Adrenal gland (tissue), 12 donors: Measurements from ENCODE around the gene C18orf63. TPM values are rescaled to one million over a fixed set of nuclear protein-coding genes. Genes with fewer than 3 reads are reported as not detected.

ENCODE experiments used
- DNase-seq, 7 donors: peaks; one replicate each; pipeline ENCODE4 v3.0.0-alpha.2; 2019 to 2020
- H3K27ac ChIP-seq, 5 donors: fragments of 200-600 bp; sonication (generic) in 4 of 5; 1 replicate in 3 of 5; 2 replicates in 2 of 5; pipeline versions ENCODE4 v1.5.1 to v1.8.0; 2016 to 2020; ENCODE audit warnings: mild to moderate bottlenecking in 1 of 5
- H3K27me3 ChIP-seq: fragments of 200-600 bp; 2 replicates; pipeline ENCODE4 v1.8.0; 2021
- H3K36me3 ChIP-seq, 2 donors: fragments of 200-600 bp; replicated peaks in 1 of 2; 1 replicate in 1 of 2; 2 replicates in 1 of 2; pipeline versions ENCODE4 v1.5.1 to v1.8.0; 2018 to 2022
- H3K4me1 ChIP-seq, 2 donors: fragments of 200-600 bp; replicated peaks in 1 of 2; 1 replicate in 1 of 2; 2 replicates in 1 of 2; pipeline versions ENCODE4 v1.5.1 to v1.8.0; 2018 to 2021
- H3K4me3 ChIP-seq, 4 donors: fragments of 200-600 bp; sonication (generic) in 3 of 4; one replicate each; pipeline ENCODE4 v1.5.1; 2016 to 2018
- H3K9me3 ChIP-seq, 3 donors: fragments of 200-600 bp; sonication (generic) in 1 of 3; replicated peaks in 1 of 3; 1 replicate in 2 of 3; 2 replicates in 1 of 3; pipeline versions ENCODE4 v1.5.1 to v1.8.0; 2016 to 2021
- POLR2A ChIP-seq, 2 donors: fragments of 450-650 bp; IDR thresholded peaks; one replicate each; pipeline ENCODE4 v1.6.1; 2017; ENCODE audit warnings: antibody characterized with exemption in 2 of 2, mild to moderate bottlenecking in 2 of 2, moderate library complexity in 1 of 2
- WGBS, 4 donors: extraction: QIAGEN DNeasy Blood & Tissue Kit in 2 of 4; methylation state at CpG; one replicate each; pipeline versions ENCODE4 v1.1.5 to v1.1.7; 2013 to 2017; 5-methylcytosine and 5-hydroxymethylcytosine counted together
- intact Hi-C, 2 donors: fragments of 100-400 bp; cut with DNase I; formaldehyde crosslinking; loops; one replicate each; pipeline versions ENCODE4 v1.14.1 to v1.15.0; 2022 to 2023
- polyA plus RNA-seq, 3 donors: library from polyadenylated mRNA; stranded (reverse); fragments of 200-250 nt in 2 of 3; fragments of 350-450 nt in 1 of 3; fragmentation: Illumina TruSeq in 1 of 3; extraction: RNeasy Lipid Tissue Mini Kit (QIAGEN cat#74804) in 1 of 3; gene quantifications; one replicate each; pipeline ENCODE4 v1.2.3, GENCODE V29; 2013 to 2014
- total RNA-seq, 9 donors: library from RNA; depleted of rRNA in 4 of 9; stranded (reverse); fragments of >200 nt in 4 of 9; fragments of 120-200 nt in 1 of 9; fragmentation: NEBNext Ultra II Directional in 1 of 9; extraction: Animal tissue kit (Norgen Biotek cat#: 25700) in 1 of 9; gene quantifications; one replicate each; pipeline versions ENCODE4 v1.1.0 to v1.2.4, GENCODE V29; 2013 to 2023
- TF ChIP-seq, protein P1 (sequence below), 6 experiments: fragments of 450-650 bp in 4 of 6; fragments of 200-600 bp in 2 of 6; sonication (generic) in 1 of 6; IDR thresholded peaks; 1 replicate in 5 of 6; 2 replicates in 1 of 6; pipeline versions ENCODE4 v1.5.1 to v1.8.0; 2016 to 2021; ENCODE audit warnings: antibody characterized with exemption in 6 of 6, mild to moderate bottlenecking in 2 of 6, moderate library complexity in 1 of 6
- donor health status: healthy with polysubstance abuse.
- donor health status: Bipolar disorder and iron deficiency.
- donor health status: DM: yes; HTN: yes; CAD: no.
- donor health status: DM: no; HTN: no; CAD: no.
- donor health status: DM: no; HTN: no; CAD: no.
- donor health status: DM: yes; HTN: yes; CAD: no.

C18orf63 gene
- total and polyA plus RNA-seq, 12 donors: under 0.01 TPM; not detected in 11

DNA sequence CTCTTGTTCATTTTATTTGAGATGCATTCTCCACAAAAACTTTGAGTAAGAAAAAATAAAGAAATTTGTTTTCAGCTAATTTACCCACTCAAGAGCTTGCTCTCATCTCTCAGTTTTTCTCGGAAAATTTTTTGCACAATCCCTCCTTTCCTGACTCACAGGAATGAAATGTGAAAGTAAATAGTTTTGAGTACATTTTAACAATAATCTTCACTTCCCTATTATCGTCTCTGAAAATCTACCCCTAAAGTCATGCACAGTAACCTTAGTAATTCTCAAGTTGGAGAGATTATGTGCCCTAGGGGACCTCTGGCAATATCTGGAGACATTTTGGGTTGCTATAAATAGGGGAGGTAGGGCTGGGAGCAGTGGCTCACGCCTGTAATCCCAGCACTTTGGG is 26.5 kb upstream of the C18orf63 start:
- H3K36me3 ChIP-seq: no peaks in the 10 kb centered on the region
- no peaks in the 10 kb centered on the region for H3K9me3 ChIP-seq
- no peaks in the 10 kb centered on the region for H3K27me3 ChIP-seq
- TF ChIP-seq POLR2A (IDR thresholded peaks at IDR 0.05): no peak
- TF ChIP-seq, protein P1, sequence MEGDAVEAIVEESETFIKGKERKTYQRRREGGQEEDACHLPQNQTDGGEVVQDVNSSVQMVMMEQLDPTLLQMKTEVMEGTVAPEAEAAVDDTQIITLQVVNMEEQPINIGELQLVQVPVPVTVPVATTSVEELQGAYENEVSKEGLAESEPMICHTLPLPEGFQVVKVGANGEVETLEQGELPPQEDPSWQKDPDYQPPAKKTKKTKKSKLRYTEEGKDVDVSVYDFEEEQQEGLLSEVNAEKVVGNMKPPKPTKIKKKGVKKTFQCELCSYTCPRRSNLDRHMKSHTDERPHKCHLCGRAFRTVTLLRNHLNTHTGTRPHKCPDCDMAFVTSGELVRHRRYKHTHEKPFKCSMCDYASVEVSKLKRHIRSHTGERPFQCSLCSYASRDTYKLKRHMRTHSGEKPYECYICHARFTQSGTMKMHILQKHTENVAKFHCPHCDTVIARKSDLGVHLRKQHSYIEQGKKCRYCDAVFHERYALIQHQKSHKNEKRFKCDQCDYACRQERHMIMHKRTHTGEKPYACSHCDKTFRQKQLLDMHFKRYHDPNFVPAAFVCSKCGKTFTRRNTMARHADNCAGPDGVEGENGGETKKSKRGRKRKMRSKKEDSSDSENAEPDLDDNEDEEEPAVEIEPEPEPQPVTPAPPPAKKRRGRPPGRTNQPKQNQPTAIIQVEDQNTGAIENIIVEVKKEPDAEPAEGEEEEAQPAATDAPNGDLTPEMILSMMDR (IDR thresholded peaks at IDR 0.05): no peak
- WGBS, 4 donors: 48 to 67% (median 66%) methylated on average over 3 of the region's 3 CpGs
- intact Hi-C loops: no loop called here
- H3K27ac ChIP-seq: peak overlapping the region in 3 of 5 donors; percentile 1 to 75 (median 21)
- peaks cover 6 to 32% of the 10 kb centered on the region in 2 donors for H3K4me1 ChIP-seq
- DNase-seq: no peak
- no peak overlapping the region for H3K4me3 ChIP-seq

DNA sequence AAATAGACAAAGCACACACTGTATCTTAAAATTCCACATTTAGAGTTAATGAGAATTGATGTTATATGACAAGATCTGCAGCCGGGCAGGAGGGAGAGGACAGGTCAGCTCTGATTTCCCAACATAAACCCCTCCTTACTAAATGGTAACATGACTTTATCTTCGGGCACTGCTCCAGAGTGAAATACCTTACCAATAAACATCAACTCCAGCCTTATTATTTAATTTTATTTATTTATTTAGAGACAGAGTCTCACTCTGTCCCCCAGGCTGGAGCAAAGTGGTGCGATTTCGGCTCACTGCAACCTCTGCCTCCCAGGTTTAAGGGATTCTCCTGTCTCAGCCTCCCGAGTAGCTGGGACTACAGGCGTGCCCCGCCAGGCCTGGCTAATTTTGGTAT is 25.6 kb upstream of the C18orf63 start:
- Histone ChIP-seq H3K9me3 (no peaks in the 10 kb centered on the region), H3K27ac (peak overlapping the region in 1 of 5 donors; percentile 34), H3K36me3 (no peaks in the 10 kb centered on the region), H3K4me1 (peaks cover 6 to 25% of the 10 kb centered on the region in 2 donors), H3K4me3 (peak overlapping the region in 1 of 4 donors; percentile 66), H3K27me3 (no peaks in the 10 kb centered on the region)
- intact Hi-C loops: no loop called here
- WGBS, 4 donors: 91 to 94% (median 92%) methylated on average over 4 to 7 of the region's 7 CpGs
- no peak for TF ChIP-seq POLR2A (IDR thresholded peaks at IDR 0.05)
- TF ChIP-seq, protein P1 (IDR thresholded peaks at IDR 0.05): no peak
- DNase-seq: no peak

DNA sequence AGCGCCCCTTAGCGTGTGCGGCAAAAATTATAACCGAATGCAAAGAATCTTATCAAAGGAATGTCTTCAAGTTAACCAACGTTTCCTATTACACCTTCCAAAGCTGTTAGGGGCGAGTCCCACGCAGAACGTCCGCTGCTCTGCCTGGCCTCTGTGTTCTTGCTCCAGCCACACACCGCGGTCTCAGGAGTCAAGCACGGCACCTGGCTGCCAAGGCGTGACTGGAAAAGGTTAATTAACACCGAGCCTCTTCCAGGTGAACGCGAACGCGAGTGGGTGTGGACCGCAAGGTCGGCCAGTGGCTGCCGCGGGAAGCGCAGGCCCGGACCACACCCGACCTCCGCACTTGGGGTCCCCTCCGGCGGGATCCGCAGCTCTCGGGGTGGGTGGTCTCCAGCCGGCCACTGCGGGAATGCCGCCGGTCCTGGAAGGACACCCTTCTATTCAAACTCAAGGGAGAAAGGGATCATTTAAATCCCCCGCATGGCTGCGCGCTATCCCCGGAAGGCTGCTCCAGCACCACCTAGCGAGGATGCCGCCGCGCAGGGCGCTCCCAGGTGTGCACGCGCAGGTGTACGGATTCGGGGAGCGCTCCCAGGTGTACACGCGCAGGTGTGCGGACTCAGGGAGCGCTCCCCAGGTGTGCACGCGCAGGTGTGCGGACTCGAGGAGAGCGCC is 24.7 kb upstream of the C18orf63 start:
- Histone ChIP-seq H3K27me3 (no peaks in the 10 kb centered on the region), H3K36me3 (no peaks in the 10 kb centered on the region), H3K27ac (peak overlapping the region in 3 of 5 donors; percentile 34 to 68 (median 34)), H3K4me3 (peak overlapping the region in 3 of 4 donors; percentile 59 to 86 (median 66)), H3K4me1 (peaks cover 6 to 25% of the 10 kb centered on the region in 2 donors), H3K9me3 (no peaks in the 10 kb centered on the region)
- peak in 1 of 7 donors; percentile 25 for DNase-seq
- TF ChIP-seq, protein P1 (IDR thresholded peaks at IDR 0.05): no peak
- TF ChIP-seq POLR2A (IDR thresholded peaks at IDR 0.05): no peak
- intact Hi-C loops: no loop called here
- WGBS, 4 donors: 14 to 34% (median 27%) methylated on average over 28 to 57 of the region's 57 CpGs

DNA sequence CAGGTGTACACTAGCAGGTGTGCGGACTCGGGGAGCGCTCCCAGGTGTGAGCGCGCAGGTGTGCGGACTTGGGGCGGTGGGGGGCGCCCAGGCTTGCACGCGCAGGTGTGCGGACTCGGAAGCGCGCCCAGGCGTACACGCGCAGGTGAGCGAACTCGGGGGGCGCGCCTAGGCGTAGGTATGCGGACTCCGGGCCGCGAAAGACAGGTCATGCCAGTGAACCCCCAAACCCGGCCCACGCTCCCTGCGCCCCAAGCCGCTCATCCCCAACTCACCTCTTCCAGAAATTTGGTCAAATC is 24.2 kb upstream of the C18orf63 start:
- intact Hi-C loops: no loop called here
- 0 to 1% (median 1%) methylated on average over 17 to 30 of the region's 30 CpGs; no CpG with 5 or more reads in 1 of the 4 donors for WGBS, 4 donors

More for the DNA sequence above, 24.2 kb upstream of the C18orf63 start:
- H3K9me3 ChIP-seq: no peaks in the 10 kb centered on the region
- H3K36me3 ChIP-seq: no peaks in the 10 kb centered on the region
- H3K27me3 ChIP-seq: no peaks in the 10 kb centered on the region
- H3K27ac ChIP-seq: peak overlapping the region in 3 of 5 donors; percentile 34 to 68 (median 34)
- H3K4me3 ChIP-seq: peak overlapping the region; percentile 59 to 86 (median 72)
- peaks cover 6 to 25% of the 10 kb centered on the region in 2 donors for H3K4me1 ChIP-seq
- TF ChIP-seq, protein P1 (IDR thresholded peaks at IDR 0.05): no peak
- TF ChIP-seq POLR2A (IDR thresholded peaks at IDR 0.05): no peak
- no peak for DNase-seq
